ENCODE results near the gene RPS6KA6. TPM values are rescaled to one million over a fixed set of nuclear protein-coding genes. Genes with fewer than 3 reads are reported as not detected.

RPS6KA6 gene
- total RNA-seq, result 0.40 TPM
- long read RNA-seq, result 0 reads

DNA sequence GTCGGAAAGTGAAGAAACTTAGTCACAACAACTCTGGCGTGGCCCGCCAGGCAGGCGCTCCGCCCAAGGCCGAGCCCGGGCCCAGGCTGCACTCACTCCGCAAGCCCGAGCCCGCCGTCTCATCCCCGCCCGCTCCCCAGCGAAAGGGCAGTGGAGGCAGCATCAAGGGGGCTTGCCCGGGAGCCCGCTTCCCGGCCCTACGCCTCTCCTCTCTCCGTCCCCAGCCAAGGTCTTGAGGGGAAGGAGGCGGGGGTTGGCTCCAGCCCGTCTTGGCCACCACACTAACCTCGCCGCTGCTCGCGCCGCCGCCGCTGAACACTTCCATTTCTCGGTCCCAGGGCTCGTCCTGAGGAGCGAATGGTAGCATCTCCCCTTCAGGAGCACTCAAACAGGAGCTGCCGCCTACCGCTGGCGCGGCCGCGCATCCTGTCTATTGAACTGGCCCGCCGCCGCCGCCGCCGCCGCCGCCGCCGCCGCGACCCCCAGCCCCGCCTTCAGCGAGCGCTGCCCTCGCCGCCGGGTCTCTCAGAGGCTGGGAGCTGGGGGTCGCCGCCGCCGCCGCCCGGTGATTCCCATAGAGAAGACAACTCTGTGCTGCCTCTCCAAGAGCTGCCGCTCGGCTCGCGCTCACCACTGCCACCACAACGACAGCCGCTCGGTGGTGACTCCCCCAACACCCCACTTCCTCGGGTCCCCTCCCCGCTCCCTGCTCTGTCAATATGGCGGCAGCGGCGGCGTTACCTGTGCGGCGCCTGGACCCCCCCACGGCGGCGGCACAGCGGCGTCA lies at the start of gene RPS6KA6:
Gene RPS6KA6, minus strand, starts transcription at position 667 of the 787 bp plus-strand sequence. Its CDS starts 300 bp downstream, at position 367.
- intact Hi-C loops (cut with DNase I), result no loop called here
- no peak for DNase-seq (ENCODE audit: low spot score)

DNA sequence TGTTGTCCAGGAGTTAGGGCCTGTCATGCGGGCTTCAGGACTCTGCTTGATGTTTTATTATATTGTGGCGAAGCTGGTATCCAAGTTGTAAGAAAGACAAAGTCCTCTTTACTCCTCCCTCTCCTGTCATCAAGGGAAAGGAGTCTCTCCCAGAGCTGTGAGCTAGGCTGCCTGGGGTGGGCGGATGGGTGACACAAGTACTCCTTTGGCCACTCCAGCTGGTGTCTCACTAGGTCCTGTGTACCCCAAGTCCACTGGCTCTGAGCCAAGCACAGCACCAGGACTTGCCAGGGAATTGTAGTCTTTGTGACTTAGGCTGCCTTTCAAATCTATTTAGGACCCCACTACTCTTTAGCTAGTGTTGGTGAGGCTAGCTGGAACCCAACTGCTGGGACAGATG lies 36.7 kb upstream of the RPS6KA6 start:
- intact Hi-C loops (cut with DNase I), result no loop called here
- DNase-seq (ENCODE audit: low spot score), result no peak

DNA sequence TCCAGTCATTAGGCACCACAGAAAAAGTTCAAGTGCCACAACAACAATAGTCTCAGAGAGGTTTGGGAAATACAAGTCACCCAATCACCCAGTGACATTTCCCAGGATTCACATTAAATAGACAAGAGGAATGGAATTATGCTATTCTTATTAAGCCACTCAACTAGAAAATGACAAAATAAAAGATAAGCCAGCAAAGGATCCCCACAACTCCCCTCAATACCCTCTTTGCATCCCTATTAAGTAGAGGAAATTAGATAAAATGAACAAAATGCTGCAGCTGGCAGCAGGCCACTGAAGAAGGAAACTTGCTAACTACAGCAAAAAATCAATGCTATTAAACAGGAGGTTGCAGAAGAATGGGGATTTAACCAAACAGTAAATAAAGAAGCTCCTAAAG lies 35.3 kb upstream of the RPS6KA6 start:
- DNase-seq (ENCODE audit: low spot score), result no peak

DNA sequence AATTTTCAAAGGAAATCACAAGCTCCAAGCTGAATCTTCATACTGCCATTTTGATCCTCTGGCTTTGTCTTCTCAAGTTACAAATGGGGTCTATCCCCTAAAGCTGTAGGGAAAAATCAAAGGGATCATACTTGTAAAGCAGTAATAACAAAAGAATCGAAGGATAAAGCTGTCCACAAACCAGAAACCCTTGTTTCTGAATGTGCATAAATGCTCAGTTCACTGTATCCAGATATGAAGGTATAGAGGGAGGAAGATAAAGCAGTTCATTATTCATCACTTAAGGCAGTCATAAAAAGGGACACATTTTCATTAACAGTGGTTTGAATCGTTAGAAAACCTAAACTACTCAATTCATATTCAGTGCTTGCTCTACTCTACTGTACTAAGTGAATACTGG lies 33.2 kb upstream of the RPS6KA6 start:
- intact Hi-C loops (cut with DNase I), result no loop called here
- DNase-seq (ENCODE audit: low spot score), result no peak

More for the DNA sequence above, 35.3 kb upstream of the RPS6KA6 start:
- intact Hi-C loops (cut with DNase I), result no loop called here

DNA sequence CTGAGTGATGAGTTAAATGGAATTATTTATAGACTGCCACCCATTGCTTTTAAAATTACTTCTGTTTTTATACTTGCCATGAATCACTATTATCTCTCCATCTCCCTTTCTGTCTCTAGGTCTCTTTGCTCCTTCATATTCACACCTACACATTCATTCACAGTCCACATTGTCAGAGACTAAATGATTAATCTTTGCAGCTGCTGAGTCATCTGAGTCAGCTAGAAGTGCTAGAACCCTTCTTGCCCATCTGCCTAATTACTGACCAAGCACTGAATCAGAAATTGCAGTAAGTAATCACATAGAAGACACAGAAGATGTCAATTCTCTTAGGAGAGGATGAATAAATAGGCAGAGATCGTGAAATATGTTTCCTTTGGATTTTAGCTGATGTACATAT lies 31.6 kb upstream of the RPS6KA6 start:
- DNase-seq (ENCODE audit: low spot score), result no peak
- intact Hi-C loops (cut with DNase I), result no loop called here

DNA sequence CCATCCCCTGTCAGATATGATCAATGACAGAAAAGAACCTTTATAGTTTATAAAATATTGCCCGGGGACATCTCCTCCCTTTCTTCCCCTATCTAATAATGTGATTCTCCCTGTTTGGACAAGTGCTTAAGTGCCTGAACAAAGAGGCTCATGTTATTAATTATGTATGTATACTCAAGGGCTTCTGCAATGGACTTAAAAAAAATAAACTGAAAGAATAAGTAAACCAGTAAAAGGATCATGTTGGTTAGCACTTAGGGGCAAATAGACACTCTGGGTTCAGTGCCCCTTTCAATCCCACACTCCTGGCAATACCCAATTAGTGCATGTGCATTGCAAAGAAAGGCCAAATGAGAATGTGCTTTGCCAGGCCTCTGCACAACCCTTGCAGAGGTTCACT lies 30.7 kb upstream of the RPS6KA6 start:
- intact Hi-C loops (cut with DNase I), result no loop called here
- no peak for DNase-seq (ENCODE audit: low spot score)

DNA sequence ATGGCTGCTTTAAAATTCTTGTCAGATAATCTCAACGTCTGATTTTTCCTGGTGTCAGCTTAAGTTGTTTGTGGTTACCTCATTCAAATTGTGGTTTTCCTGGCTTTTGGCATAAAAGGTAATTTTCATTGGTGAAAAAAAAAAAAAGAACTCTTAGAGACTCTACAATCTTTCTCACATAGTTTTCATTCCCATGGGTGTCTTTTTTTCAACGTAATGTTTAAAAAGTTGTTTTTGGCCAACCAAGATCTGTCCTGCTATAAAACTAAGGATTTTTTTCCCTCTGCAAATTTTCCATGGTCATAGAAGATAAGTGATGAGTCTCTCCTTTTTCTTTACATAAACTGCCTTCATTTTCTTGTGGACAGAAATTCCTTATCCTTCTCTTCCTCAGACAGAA lies 28.9 kb upstream of the RPS6KA6 start:
- no peak for DNase-seq (ENCODE audit: low spot score)
- intact Hi-C loops (cut with DNase I), result no loop called here

DNA sequence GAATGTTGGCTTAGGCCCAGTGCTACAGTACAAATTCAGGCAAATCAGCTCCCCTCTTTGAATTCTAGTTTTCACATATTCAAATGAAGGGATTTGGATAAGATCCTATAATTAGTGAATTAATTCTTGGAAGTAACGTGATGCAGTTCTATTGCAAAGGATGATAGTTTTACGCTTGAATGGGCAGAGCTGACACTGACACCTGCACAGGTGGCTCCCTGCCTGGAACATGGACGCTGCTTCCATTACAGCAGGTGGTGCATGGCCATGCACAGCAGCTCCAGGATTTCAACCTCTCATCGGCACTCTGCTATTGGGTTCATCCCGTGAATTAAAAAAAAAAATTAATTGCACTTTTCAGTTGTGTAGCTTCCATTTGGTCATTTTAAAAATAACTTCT lies 28.4 kb upstream of the RPS6KA6 start:
- no peak for DNase-seq (ENCODE audit: low spot score)
- intact Hi-C loops (cut with DNase I), result no loop called here

DNA sequence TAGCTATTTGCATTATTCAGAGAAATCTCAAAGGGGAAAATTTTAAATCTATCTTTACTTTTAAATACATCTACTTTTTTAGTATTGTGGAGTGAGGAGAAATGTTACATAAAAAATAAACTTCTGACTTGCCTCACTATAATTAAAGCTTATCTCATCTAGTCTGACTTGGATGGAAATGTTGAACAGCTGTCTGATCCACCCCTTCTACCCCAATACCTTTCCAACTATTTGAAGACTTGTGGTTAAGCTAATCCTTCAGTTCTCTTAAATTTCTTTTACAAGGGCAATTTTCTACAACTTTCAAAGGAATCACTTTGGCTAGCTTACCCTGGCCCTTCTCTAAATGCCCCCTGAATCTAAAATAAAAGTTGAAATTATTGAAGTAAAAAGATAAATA lies 17.3 kb upstream of the RPS6KA6 start:
- DNase-seq (ENCODE audit: low spot score), result no peak
- intact Hi-C loops (cut with DNase I), result no loop called here

DNA sequence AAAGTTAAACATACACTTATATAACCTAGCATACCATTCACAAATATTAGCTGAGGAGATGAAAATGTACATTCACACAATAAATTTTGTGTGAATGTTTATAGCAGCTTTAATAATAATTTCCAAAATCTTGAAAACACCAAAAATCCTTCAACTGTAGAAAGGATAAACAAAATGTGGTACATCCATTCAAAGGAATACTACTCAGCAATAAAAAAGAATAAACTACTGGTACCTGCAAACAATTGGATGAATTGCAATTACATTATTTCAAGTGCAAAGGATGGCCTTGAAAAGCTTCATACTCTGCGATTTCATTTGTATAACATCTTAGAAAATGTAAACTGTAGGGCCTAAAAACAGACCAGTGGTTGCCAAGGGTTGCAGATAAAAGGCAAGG lies 11.7 kb upstream of the RPS6KA6 start:
- DNase-seq (ENCODE audit: low spot score), result no peak
- intact Hi-C loops (cut with DNase I), result no loop called here

DNA sequence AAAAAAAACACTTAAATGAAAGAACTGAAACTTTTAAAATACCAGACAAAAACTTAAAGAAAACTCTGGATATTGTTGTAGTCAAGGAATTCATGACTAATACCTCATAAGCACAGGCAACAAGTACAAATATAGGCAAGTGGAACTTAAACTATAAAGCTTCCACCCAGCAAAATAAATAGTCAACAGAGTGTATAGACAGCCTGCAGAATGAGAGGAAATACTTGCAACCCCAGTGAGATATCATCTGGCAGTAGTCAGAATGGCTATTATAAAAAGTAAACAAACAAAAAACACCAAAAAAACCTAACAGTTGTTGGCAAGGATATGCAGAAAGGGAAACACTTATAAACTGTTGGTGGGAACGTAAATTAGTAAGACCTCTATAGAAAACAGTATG lies 9.6 kb upstream of the RPS6KA6 start:
- no peak for DNase-seq (ENCODE audit: low spot score)
- intact Hi-C loops (cut with DNase I), result no loop called here

DNA sequence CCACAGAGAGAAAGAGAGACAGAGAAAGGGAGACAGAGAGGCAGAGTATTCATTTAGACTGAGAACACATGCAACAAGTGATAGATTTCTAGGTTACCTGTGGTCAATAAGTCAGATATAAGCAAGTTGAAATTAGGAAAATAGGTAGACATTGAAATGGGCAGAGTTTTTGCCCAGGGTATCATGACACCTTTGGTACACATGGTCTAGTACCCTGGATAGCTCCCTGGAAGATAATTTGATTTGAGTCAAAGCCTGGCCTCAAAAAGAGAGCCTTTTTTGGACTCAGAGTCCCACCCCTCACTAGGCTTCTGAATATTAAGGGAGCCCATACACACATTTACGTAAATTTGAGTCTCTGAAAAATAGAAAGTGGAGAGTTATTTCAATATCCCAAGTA lies 4.0 kb upstream of the RPS6KA6 start:
- intact Hi-C loops (cut with DNase I), result no loop called here
- DNase-seq (ENCODE audit: low spot score), result no peak

DNA sequence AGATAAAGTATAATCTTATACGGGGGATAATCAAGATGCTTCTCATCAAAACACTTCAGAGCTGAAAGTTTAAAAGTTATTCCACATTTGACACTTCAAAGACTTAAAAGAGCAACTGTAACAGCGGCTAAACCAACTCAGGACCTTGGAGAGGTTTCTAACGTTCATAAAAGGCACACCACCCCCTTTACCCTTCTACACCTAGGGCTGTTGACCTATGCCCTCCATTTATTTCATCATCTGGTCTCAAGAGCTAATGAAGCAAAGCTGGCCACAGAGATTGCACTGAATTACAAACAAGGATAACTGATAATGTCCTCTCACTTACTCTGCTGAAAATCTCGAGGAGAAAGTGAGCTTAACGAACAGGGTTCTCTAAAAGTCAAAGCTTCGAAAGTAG lies 1.1 kb upstream of the RPS6KA6 start:
- intact Hi-C loops (cut with DNase I), result no loop called here
- DNase-seq (ENCODE audit: low spot score), result no peak

DNA sequence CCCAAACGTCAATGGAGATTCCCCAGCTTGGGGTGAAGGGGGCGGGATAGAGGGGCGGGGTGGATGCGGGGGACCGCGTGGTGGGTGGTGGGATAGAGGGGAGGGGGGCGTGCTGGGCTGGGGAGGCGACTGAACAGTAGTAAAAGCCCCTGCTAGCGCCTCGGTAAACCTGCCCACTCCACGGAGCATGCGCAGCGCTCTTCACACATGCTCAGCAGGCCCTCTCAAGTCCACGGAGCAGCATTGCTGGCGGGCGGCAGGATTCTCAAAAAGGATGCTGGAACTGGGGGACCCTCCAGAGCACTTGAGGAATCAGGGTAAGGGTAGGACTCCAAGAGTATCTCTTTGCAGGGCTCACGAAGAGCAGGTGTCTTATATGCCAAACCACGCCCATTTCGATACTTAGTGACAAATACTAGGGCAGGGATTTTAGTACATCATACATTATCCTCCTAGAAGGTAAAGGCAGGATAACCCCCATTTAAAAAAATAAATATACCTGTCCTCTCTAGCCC lies 378 bp upstream of the RPS6KA6 start:
- intact Hi-C loops (cut with DNase I), result no loop called here
- no peak for DNase-seq (ENCODE audit: low spot score)

DNA sequence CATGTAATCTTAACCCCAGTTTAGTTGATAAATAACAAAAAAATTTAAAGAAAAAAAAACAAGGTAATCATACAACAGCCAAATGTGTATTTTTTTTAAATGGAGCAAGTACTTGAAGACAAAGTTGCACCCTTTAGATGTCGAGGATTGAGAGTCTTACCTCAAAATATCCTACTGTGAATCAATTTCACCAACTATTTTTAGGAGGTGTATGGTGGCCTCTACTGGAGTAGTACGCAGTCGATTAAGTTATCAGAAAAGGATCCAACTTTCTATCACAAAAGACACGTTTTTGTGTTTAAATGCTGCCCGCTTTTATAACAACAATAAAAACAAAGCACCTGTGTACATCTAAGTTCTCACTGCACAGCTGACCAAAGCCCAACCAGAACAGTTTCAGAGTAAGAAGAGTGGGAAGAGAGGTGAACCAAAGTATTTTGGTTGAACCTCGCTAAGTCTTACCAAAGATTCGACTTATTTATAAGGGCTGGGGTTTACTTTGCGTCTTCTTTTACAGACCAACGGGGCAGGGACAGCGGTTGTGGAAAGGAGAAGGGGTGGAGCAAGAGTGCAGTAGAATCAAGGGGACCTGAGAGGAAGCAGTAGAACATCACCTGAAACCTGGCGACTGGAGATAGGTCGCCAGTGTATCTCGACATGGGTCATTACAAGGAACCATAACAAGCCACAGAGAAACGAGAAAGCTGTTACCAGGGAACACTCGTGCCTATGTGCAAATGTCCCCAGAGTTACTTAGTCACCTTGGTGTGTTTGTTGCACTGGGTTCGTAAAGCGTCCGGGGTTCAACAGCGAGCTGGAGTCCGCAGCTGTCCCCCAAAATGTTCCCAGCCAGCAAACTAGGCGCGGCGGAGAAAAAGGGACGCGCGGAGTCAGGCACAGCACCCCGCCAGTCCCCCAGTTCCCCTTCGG lies 1.1 kb downstream of the RPS6KA6 start:
- DNase-seq (ENCODE audit: low spot score), result no peak
- intact Hi-C loops (cut with DNase I), result no loop called here

DNA sequence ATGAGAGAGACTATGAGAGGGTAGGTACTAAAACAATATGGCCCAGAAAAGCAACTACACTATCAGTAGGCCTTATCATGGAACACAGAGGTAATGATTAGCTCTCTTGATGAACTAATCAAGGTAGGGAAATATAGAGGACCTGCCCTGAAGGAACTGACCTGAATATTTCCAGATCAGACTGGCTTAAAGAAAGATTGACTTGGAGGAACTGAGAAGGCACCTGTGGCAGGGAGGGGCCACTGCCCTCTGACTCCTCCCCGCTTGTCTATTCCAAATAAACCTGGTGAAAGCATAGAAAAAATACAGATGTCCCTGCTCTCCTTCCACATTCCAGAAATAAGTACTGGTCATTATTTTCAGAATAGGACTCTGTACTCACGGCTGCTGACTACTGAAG lies 5.5 kb downstream of the RPS6KA6 start:
- intact Hi-C loops (cut with DNase I), result no loop called here
- DNase-seq (ENCODE audit: low spot score), result no peak

DNA sequence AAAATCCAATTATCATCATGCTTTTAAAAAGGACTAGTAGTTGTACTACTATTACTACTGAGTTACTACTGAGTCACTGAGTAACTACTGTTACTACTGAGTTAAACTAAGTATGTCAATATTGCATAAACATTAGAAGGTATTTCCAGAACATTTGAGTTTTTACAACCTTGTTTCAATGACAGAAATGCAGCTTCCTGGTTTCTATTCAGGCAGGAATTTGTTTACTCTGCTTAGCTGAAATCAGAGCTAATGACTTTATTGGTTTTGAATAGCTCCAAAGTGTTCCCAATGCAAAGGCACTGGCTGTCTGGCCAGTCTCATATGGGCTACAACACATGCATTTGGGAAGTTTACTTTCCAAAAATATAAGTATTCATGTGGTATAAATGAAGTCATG lies 12.0 kb downstream of the RPS6KA6 start:
- no peak for DNase-seq (ENCODE audit: low spot score)
- intact Hi-C loops (cut with DNase I), result no loop called here

DNA sequence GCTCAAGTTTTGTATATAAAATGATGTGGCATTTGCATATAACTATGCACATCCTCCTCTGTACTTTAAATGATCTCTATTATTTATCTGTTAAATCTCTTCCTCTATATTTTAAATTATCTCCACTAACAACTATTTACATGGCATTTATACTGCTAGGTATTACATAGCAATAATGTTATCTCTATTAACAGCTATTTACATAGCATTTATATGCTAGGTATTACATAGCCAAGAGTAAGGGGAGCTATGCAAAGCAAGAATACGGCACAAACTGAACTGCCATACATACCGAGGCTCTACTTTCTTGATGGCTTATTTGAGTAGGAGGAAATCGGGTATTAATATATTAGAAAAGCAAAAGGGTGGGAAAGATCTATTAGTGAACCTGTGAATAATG lies 12.7 kb downstream of the RPS6KA6 start:
- DNase-seq (ENCODE audit: low spot score), result no peak
- intact Hi-C loops (cut with DNase I), result no loop called here

DNA sequence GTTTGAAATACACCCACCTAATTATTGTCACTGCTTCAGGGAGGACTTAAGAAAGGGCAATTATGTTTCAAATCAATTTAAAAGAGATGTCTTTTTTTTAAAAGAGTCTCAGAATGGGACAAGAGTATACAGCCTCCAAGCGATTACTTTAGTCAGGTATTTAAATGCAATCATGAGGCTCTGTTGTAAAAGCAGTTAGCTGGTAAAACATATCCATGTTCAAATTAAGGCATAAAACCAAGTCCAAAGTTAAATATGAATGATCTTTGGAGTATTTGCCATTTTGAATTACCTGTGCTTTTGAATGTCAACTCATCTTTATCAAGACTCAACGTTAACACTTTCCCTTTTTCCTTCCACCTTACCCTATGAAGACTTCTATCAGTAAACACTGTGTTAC lies 13.7 kb downstream of the RPS6KA6 start:
- intact Hi-C loops (cut with DNase I), result no loop called here
- no peak for DNase-seq (ENCODE audit: low spot score)

DNA sequence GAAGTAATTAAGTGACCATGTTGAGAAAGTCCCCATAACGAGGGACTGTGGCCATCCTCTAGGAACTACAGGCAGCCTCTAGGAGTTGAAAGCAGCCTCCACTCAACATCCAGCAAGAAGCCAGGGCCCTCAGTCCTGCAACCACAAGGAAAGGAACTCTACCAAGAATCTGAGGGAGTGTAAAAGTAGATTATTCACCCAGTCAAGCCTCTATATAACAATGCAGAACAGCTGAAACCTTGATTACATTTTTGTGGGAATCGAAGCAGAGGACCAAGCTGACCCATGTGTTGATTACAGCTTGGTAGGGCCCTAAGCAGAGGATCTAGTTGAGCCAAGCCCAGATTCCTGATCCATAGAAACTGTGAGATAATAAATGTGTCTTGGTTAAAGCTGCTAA lies 17.1 kb downstream of the RPS6KA6 start:
- no peak for DNase-seq (ENCODE audit: low spot score)
- intact Hi-C loops (cut with DNase I), result no loop called here

DNA sequence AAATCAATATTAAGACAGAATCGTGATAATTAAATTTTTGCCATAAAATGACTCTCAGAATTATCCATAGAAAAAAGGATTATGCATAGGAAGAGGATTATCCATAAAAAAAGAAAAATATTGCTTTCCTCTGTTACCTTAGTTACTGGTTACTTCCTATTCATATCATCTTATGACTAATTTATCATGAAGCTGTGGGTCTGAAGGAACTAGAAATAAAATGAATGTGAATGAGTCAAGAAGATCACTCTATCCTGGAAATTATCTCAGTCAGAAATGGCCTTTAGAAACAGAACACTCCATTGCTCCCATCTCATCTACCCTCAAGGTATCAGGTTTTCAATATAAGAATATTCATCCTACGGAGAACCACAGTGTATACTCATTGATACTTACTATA lies 19.4 kb downstream of the RPS6KA6 start:
- intact Hi-C loops (cut with DNase I), result no loop called here
- no peak for DNase-seq (ENCODE audit: low spot score)
